ENCODE data around the gene CPNE9.
"Not testable (repeated sequence)": the region's sequence is repeated elsewhere in the genome, so short reads cannot be mapped to it uniquely, and the experiment has no call there.

CPNE9 gene

GRCh38 chr3:9762871-9763270, 59.2 kb downstream of the CPNE9 start:
- peak overlapping the region; percentile 16 for H3K27ac Mint-ChIP-seq
- peaks cover 44% of the 10 kb centered on the region for H3K36me3 Mint-ChIP-seq (ENCODE audit: low read depth)
- H3K4me3 Mint-ChIP-seq = no peak overlapping the region
- H3K9me3 Mint-ChIP-seq = no peaks in the 10 kb centered on the region
- H3K4me1 Mint-ChIP-seq (ENCODE audit: low read depth) = peaks cover 10% of the 10 kb centered on the region
- no peaks in the 10 kb centered on the region for H3K27me3 Mint-ChIP-seq

DNA sequence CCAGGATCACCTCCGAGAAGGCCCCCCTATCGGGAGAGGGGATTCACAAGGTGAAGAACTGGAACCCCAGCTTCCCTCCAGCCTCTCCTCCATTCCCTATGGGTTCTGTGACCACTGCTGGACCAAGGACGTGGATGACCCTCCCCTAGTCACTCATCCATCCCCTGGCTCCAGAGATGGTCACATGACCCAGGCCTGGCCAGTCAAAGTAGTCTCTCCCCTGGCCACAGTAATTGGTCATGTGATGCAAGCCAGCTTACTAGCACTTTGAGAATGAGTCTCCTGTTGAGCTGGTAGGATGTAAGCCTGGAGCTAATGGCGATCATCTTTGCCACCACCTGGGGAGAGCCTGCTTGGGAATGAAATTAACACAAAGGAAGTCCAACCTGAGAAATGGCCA, 62.2 kb downstream of the CPNE9 start:
- no peaks in the 10 kb centered on the region for H3K9me3 Mint-ChIP-seq
- peaks cover 24% of the 10 kb centered on the region for H3K36me3 Mint-ChIP-seq (ENCODE audit: low read depth)
- H3K27ac Mint-ChIP-seq = peak overlapping the region; percentile 36
- H3K27me3 Mint-ChIP-seq = no peaks in the 10 kb centered on the region
- H3K4me1 Mint-ChIP-seq (ENCODE audit: low read depth) = peaks cover 30% of the 10 kb centered on the region
- H3K4me3 Mint-ChIP-seq = no peak overlapping the region

DNA sequence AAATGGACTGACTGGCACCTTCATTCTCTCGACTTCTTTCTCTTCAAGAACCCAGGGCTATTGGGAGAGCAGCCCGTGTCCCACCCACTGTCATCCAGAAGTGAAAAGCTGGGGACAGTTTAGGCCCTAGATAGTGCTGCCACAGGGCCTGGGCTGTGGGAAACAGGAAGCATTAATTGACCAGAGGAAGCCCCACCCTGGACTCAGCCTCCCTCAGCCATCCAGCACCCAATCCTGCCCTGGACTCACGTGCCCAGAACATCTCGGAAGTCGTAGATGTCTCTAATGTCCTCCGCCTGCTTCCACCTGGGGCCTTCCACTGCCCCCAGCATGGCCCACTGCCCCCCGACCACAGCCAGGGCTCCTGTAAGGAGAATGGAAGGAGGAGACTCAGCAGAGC, 63.8 kb downstream of the CPNE9 start:
- Mint-ChIP-seq H3K36me3 (ENCODE audit: low read depth) (peaks cover 18% of the 10 kb centered on the region), H3K27me3 (no peaks in the 10 kb centered on the region), H3K9me3 (no peaks in the 10 kb centered on the region), H3K27ac (no peak overlapping the region), H3K4me1 (ENCODE audit: low read depth) (peaks cover 28% of the 10 kb centered on the region), H3K4me3 (no peak overlapping the region)

DNA sequence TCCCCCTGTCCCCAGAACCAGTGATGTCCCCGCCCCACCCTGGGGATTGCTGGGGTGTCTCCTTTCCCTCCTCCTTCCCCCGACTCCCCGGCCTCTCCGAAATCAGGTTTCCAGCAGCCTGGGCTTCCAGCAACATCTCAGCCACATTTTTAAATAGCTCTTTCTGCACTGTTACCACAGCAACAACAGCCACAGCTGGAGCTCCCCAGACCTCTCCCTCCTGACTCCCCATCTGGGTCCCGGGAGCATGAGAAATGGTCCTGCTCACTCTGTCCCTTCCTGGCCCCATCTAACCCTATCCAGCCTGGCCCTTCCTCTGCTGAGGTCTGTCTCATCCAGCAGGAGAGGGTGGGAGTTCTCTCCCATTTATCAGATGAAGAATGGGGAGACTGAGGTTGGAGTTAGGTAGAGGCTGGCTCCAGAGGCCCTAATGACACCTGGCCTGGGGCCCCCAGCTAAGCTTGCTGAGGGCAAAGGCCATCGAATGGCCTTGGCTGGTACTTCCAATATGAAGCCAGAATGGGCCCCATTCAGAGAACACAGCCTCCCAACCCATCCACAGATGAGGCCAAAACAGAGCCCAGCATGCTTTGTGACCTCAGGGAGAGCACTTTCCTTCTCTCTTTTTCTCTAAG, 64.6 kb downstream of the CPNE9 start:
- peaks cover 18% of the 10 kb centered on the region for H3K36me3 Mint-ChIP-seq (ENCODE audit: low read depth)
- no peak overlapping the region for H3K27ac Mint-ChIP-seq
- no peaks in the 10 kb centered on the region for H3K27me3 Mint-ChIP-seq
- no peaks in the 10 kb centered on the region for H3K9me3 Mint-ChIP-seq
- peak overlapping the region; percentile 81 for H3K4me3 Mint-ChIP-seq
- peaks cover 28% of the 10 kb centered on the region for H3K4me1 Mint-ChIP-seq (ENCODE audit: low read depth)

DNA sequence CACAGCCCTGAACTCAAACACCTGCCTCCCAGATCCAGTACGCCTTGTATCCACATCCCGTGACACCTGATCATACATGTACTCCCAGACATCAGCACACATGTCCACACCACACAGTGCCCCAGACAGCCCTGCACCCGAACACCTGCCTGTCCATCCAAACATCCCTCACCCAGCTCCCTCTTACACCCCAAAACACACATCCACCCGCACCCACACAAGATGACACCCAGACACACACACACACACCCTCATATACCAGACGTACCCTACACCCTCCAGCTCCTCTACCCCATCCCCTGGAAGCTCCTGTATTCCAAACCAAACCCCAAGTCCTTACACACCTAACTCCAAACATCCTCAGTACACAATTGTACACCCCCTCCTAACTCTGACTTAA, 65.4 kb downstream of the CPNE9 start:
- Mint-ChIP-seq H3K4me3 (peak overlapping the region; percentile 81), H3K27ac (peak overlapping the region; percentile 65), H3K27me3 (no peaks in the 10 kb centered on the region), H3K9me3 (no peaks in the 10 kb centered on the region), H3K36me3 (ENCODE audit: low read depth) (peaks cover 16% of the 10 kb centered on the region), H3K4me1 (ENCODE audit: low read depth) (peaks cover 28% of the 10 kb centered on the region)

GRCh38 chr3:9769426-9770275, 66.0 kb downstream of the CPNE9 start, which contains the start of gene CAMK1:
TSS of gene CAMK1 (minus strand) at chr3:9769947. CDS start at chr3:9767749, 2,198 bp downstream.
- Mint-ChIP-seq H3K27me3 (no peaks in the 10 kb centered on the region), H3K27ac (peak within 1 kb of the TSS; percentile 77), H3K4me3 (peak within 1 kb of the TSS; percentile 81), H3K4me1 (ENCODE audit: low read depth) (peaks cover 28% of the 10 kb centered on the region), H3K9me3 (no peaks in the 10 kb centered on the region), H3K36me3 (ENCODE audit: low read depth) (peaks cover 15% of the 10 kb centered on the region)

- H3K4me3 Mint-ChIP-seq = peak overlapping the region; percentile 81
- H3K9me3 Mint-ChIP-seq = no peaks in the 10 kb centered on the region
- peak overlapping the region; percentile 77 for H3K27ac Mint-ChIP-seq
- no peaks in the 10 kb centered on the region for H3K27me3 Mint-ChIP-seq
- peaks cover 28% of the 10 kb centered on the region for H3K4me1 Mint-ChIP-seq (ENCODE audit: low read depth)
- peaks cover 9% of the 10 kb centered on the region for H3K36me3 Mint-ChIP-seq (ENCODE audit: low read depth)
Measured at GRCh38 chr3:9770276-9770812, 66.7 kb downstream of the CPNE9 start.

DNA sequence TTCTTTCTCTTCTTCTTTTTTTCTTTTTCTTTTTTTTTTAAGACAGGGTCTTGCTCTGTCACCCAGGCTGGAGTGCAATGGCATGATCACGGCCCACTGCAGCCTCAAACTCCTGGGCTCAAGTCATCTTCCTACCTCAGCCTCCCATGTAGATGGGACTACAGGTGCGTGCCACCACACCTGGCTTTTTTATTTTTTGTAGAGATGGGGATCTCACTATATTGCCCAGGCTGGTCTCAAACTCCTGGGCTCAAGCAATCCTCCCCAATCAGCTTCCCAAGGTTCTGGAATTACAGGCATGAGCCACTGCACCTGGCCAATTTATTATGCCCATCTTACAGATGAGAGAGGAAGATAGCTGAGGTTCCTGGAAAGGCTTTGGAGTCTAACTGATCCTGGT, 67.4 kb downstream of the CPNE9 start:
- H3K4me3 Mint-ChIP-seq; H3K9me3 Mint-ChIP-seq; H3K36me3 Mint-ChIP-seq (ENCODE audit: low read depth); H3K27me3 Mint-ChIP-seq: not testable (repeated sequence)
- Mint-ChIP-seq H3K4me1 (ENCODE audit: low read depth) (peaks cover 30% of the 10 kb centered on the region), H3K27ac (peak overlapping the region; percentile 57)

DNA sequence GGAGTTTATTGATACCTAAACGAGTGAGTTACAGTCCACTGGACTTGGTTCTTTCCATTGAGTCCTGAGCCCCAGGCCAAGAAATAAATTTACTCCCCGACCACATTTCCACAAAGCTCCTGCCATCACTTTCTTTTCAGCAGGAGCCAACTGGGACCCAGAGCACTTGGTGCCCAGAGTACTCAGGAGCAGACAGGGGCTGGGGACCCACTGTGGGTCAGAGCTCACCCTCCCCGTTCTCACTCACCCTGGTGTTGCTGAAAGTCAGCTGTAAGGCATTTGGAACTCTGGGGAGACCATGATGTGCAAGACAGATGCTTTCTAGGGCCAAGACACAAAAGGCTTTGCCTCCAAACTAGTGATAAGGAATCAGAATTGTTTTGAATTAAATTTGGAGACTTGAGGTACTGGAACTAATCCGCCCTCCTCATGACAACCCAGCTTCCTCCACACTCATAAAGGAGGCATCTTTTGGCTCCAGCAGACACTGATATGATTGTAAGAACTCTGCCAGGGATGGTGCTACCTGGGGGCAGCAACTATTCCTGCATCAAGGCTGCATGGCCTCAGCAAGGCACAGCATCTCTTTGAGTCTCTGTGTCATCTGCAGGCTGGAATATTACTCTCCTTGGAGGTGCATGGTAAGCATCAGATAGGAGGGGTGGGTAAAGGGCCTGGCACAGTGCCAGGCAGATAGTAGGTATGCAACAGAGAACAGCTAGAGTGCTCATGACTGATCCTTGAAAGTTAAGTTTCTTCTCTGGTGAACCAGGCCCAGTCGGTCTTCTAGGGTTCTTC, 73.5 kb downstream of the CPNE9 start:
- no peaks in the 10 kb centered on the region for H3K9me3 Mint-ChIP-seq
- H3K27ac Mint-ChIP-seq = peak overlapping the region; percentile 93
- H3K27me3 Mint-ChIP-seq = no peaks in the 10 kb centered on the region
- peaks cover 20% of the 10 kb centered on the region for H3K36me3 Mint-ChIP-seq (ENCODE audit: low read depth)
- H3K4me1 Mint-ChIP-seq (ENCODE audit: low read depth) = peaks cover 60% of the 10 kb centered on the region
- H3K4me3 Mint-ChIP-seq = peak overlapping the region; percentile 35

DNA sequence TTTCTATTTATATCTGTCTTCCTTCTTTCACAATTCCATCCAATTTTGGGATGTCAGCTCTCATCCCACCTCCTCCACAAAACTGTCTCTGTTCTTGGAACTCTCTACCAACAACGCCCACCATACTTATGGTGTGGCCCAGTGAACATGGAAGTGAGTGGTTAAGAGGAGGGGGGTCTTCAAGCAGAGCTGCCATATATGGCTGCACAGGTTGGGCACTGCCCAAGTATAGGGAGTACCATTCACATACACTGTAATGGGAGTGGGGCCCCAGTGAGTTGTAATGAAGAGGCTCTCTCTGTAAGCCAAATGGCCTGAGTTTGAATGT, 74.0 kb downstream of the CPNE9 start:
- H3K9me3 Mint-ChIP-seq = no peaks in the 10 kb centered on the region
- peaks cover 64% of the 10 kb centered on the region for H3K4me1 Mint-ChIP-seq (ENCODE audit: low read depth)
- peaks cover 25% of the 10 kb centered on the region for H3K36me3 Mint-ChIP-seq (ENCODE audit: low read depth)
- H3K27me3 Mint-ChIP-seq = no peaks in the 10 kb centered on the region
- peak overlapping the region; percentile 35 for H3K4me3 Mint-ChIP-seq
- H3K27ac Mint-ChIP-seq = peak overlapping the region; percentile 93

DNA sequence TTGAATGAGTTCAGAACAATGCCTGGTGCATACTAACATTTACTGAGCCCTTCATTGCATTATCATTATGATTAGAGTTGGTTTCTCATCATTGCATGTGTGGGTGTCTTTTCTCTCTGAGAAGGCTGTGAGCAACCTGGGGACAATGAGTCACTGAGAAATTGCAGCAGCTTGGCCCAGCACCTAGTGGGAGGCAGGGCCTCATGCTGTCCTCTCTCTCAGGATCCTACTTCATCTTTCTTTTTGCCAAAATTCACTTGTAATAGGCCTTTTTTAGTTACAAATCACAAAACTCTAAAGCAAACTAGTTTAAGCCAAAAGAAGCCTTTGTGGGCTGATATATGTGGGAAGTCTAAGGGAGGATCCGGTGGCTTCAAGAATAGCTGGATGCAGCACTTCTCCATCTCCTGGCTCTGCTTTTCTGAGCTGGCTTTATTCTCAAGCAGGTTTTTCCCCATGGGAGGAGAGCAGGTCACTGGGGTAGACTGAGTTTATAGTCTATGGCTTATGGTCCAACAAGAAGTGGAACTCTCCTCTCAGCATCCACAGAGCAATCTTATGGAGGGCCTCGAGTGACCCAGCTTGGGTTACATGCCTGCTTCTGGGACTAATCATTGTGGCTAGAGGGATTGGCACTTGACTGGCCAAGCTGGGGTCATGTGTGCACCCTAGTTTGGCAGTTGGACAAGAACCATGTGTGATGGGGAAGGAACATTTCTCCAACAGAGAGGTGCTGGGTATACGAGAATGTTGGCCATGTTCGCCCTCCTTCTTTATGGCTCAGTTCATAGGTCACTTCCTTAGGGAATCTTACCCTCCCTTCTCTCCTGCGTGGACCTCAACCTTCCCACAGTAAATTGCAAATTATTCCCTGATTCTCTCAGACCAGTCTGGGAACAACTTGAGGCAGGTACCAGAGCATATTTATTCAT, 74.8 kb downstream of the CPNE9 start:
- peak overlapping the region; percentile 35 for H3K4me3 Mint-ChIP-seq

DNA sequence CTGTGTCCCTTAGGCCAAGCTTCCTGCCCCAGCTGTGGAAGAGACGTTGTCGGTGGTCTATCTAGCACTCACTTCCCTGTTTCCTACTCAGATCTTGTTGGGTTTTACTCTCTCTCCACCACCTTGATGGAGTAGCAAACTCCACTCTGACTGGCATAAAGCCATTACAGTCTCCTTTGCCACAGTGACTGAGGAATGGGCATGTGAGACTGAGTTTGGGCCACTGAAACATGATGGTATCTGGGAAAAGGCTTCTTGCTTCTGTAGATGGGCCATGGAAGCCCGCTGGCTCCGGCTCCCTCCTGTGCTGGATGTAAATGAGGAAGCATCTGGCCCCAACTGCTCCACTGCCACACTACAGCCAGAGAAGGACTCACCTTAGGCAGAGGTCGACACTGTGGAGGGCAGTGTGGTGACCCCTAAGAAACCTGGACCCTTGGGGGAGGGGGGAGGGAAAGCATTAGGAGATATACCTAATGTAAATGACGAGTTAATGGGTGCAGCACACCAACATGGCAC, 75.5 kb downstream of the CPNE9 start:
- H3K9me3 Mint-ChIP-seq = no peaks in the 10 kb centered on the region
- peak overlapping the region; percentile 45 for H3K4me3 Mint-ChIP-seq
- peaks cover 30% of the 10 kb centered on the region for H3K36me3 Mint-ChIP-seq (ENCODE audit: low read depth)
- peaks cover 64% of the 10 kb centered on the region for H3K4me1 Mint-ChIP-seq (ENCODE audit: low read depth)
- H3K27me3 Mint-ChIP-seq = no peaks in the 10 kb centered on the region
- H3K27ac Mint-ChIP-seq = peak overlapping the region; percentile 93

More for the DNA sequence above, 74.8 kb downstream of the CPNE9 start:
- no peaks in the 10 kb centered on the region for H3K27me3 Mint-ChIP-seq
- peaks cover 64% of the 10 kb centered on the region for H3K4me1 Mint-ChIP-seq (ENCODE audit: low read depth)
- no peaks in the 10 kb centered on the region for H3K9me3 Mint-ChIP-seq
- peak overlapping the region; percentile 93 for H3K27ac Mint-ChIP-seq
- H3K36me3 Mint-ChIP-seq (ENCODE audit: low read depth) = peaks cover 30% of the 10 kb centered on the region
